Measurements from ENCODE around the gene SMIM41.

SMIM41 gene

DNA sequence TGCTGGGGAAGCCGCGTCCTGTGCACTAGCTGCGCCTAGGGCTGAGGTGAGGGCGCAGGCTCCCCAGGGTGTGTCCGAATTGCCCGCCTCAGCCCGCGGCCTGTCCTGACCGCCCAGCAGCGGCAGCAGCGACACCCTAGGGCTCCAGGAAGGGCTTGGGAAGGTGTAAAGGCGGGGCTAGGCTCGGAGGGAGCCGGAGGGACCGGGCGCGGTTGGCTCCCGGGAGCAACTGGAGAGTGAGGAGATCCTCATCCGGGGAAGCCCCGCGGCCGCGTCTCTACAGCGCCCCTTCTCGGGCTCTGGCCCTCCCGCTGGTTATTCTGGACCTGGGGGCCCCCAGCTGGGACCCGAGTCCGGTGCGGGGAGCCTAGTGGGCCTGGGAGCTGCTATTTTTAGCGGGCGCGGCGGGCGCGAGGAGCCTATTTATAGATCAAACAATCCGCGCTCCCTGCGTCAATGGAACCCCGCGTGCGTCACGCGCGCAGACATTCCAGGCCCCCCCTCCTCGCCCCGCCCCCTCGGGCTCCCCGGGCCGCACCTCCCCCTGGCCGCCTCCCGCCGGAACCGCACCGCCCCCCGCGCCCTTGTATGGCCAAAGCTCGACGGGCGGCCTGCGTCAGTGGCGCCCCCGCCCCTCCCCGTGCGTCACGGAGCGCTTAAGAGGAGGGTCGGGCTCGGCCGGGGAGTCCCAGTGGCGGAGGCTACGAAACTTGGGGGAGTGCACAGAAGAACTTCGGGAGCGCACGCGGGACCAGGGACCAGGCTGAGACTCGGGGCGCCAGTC lies 28.6 kb upstream of the SMIM41 start, which contains the start of gene NR4A1:
NR4A1 (plus strand) TSS at position 685 of the 784 bp plus-strand sequence. CDS start 2,887 bp downstream, outside the sequence.
- DNase-seq (ENCODE audit: low spot score): peak; percentile 98
- TF ChIP-seq, protein P1, sequence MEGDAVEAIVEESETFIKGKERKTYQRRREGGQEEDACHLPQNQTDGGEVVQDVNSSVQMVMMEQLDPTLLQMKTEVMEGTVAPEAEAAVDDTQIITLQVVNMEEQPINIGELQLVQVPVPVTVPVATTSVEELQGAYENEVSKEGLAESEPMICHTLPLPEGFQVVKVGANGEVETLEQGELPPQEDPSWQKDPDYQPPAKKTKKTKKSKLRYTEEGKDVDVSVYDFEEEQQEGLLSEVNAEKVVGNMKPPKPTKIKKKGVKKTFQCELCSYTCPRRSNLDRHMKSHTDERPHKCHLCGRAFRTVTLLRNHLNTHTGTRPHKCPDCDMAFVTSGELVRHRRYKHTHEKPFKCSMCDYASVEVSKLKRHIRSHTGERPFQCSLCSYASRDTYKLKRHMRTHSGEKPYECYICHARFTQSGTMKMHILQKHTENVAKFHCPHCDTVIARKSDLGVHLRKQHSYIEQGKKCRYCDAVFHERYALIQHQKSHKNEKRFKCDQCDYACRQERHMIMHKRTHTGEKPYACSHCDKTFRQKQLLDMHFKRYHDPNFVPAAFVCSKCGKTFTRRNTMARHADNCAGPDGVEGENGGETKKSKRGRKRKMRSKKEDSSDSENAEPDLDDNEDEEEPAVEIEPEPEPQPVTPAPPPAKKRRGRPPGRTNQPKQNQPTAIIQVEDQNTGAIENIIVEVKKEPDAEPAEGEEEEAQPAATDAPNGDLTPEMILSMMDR (IDR thresholded peaks at IDR 0.05; ENCODE audit: extremely low read depth, missing control alignments): peak; percentile 14

DNA sequence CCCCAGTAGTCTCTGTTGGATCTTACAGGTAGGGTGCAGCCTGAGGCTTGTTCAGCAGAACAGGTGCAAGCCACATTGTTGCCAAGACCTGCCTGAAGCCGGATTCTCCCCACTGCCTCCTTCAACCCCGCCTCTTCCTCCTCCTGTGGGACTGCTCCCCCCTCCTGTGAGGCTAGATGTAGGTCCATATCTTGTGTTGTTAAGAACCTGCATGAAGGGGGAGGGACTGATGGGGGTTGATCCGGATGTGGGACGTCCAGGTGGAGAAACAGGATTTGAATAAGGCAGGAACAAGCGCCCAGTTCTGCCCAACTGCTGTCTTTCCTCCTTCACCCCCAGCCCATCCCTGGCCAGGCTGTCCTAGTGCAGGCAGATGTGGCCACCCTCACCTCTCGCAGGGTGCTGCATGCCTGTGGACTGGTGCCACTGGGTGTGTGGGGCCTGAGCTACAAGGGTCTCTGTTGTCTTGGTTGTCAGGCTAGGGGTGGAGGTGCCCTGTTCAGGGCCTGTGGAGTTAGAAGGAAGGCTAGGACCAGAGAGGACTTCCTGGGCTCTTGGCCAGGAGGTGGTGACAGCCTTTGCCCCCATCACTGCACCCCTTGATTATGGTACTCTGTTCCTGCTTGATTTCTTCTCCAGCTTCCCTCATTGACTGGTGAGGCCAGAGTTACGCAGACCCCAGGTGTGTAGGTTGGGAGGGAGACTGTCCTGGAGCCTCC lies 26.9 kb upstream of the SMIM41 start:
- DNase-seq (ENCODE audit: low spot score): no peak
- TF ChIP-seq, protein P1 (IDR thresholded peaks at IDR 0.05; ENCODE audit: extremely low read depth, missing control alignments): no peak

- TF ChIP-seq, protein P1 (IDR thresholded peaks at IDR 0.05; ENCODE audit: extremely low read depth, missing control alignments): no peak
- no peak for DNase-seq (ENCODE audit: low spot score)
These were observed 25.8 kb upstream of the SMIM41 start for GRCh38 chr12:52053536-52054209.

DNA sequence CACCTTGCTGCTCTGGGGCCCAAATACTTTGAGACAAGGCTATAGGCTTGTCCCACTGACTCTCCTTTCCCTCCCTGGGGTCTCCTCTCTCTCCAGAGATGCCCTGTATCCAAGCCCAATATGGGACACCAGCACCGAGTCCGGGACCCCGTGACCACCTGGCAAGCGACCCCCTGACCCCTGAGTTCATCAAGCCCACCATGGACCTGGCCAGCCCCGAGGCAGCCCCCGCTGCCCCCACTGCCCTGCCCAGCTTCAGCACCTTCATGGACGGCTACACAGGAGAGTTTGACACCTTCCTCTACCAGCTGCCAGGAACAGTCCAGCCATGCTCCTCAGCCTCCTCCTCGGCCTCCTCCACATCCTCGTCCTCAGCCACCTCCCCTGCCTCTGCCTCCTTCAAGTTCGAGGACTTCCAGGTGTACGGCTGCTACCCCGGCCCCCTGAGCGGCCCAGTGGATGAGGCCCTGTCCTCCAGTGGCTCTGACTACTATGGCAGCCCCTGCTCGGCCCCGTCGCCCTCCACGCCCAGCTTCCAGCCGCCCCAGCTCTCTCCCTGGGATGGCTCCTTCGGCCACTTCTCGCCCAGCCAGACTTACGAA lies 25.2 kb upstream of the SMIM41 start:
- DNase-seq (ENCODE audit: low spot score): no peak

DNA sequence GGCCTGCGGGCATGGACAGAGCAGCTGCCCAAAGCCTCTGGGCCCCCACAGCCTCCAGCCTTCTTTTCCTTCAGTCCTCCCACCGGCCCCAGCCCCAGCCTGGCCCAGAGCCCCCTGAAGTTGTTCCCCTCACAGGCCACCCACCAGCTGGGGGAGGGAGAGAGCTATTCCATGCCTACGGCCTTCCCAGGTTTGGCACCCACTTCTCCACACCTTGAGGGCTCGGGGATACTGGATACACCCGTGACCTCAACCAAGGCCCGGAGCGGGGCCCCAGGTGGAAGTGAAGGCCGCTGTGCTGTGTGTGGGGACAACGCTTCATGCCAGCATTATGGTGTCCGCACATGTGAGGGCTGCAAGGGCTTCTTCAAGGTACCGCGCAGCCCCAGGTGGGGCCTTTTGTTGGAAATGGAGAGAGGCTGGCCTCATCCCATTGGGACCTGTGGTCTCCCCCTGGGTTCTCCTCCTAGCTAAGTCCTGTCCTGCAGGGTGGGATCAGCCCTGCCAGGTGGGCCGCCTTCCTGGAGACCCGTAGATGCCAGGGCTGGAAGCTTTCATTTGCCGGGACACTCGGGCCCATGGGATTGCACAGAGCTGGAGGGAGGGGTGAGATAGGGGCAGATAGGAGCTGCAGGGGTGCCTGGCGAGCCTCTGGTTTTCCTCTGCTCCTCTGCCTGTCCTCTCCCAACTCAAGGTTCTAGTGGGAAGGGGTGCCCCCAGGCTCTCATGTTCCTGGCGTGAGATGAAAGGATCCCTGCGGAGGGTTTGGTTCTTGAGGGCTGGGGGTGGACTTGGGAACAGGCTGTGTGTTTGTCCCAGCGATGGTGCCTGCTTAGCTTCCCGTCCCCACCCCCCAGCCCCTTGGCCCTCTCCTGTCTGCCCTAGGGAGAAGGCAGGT lies 24.4 kb upstream of the SMIM41 start:
- TF ChIP-seq, protein P1 (IDR thresholded peaks at IDR 0.05; ENCODE audit: extremely low read depth, missing control alignments): no peak
- no peak for DNase-seq (ENCODE audit: low spot score)

More for the DNA sequence above, 25.2 kb upstream of the SMIM41 start:
- TF ChIP-seq, protein P1 (IDR thresholded peaks at IDR 0.05; ENCODE audit: extremely low read depth, missing control alignments): no peak

Measured in GM20000 (cell line).